ENCODE measurements around the gene LIPC. TPM values are rescaled to one million over a fixed set of nuclear protein-coding genes. Genes with fewer than 3 reads are reported as not detected.

Gene LIPC
- total and polyA plus RNA-seq, 2 experiments from 2014 or later: not detected

DNA sequence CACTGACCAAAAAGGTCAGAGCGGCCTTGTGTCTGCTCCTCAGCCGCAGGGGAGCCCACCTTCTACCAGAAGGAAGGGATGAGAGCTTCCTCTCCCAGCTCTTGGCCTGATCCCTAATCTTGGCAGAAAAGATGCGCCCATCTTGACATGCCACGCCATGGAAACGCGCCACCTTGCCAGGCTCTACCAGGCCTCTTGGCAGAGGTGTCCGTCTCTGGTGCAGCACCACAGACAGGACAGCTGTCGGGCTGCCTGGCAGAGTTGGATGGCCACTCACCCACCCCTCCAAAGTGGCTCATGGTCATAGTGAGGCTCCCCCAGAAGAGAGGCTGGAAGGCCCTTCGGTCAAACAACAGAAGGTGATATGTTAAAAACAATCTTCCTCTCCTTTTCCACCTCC, 105.2 kb downstream of the LIPC start (continued):
- TF ChIP-seq, protein P1, sequence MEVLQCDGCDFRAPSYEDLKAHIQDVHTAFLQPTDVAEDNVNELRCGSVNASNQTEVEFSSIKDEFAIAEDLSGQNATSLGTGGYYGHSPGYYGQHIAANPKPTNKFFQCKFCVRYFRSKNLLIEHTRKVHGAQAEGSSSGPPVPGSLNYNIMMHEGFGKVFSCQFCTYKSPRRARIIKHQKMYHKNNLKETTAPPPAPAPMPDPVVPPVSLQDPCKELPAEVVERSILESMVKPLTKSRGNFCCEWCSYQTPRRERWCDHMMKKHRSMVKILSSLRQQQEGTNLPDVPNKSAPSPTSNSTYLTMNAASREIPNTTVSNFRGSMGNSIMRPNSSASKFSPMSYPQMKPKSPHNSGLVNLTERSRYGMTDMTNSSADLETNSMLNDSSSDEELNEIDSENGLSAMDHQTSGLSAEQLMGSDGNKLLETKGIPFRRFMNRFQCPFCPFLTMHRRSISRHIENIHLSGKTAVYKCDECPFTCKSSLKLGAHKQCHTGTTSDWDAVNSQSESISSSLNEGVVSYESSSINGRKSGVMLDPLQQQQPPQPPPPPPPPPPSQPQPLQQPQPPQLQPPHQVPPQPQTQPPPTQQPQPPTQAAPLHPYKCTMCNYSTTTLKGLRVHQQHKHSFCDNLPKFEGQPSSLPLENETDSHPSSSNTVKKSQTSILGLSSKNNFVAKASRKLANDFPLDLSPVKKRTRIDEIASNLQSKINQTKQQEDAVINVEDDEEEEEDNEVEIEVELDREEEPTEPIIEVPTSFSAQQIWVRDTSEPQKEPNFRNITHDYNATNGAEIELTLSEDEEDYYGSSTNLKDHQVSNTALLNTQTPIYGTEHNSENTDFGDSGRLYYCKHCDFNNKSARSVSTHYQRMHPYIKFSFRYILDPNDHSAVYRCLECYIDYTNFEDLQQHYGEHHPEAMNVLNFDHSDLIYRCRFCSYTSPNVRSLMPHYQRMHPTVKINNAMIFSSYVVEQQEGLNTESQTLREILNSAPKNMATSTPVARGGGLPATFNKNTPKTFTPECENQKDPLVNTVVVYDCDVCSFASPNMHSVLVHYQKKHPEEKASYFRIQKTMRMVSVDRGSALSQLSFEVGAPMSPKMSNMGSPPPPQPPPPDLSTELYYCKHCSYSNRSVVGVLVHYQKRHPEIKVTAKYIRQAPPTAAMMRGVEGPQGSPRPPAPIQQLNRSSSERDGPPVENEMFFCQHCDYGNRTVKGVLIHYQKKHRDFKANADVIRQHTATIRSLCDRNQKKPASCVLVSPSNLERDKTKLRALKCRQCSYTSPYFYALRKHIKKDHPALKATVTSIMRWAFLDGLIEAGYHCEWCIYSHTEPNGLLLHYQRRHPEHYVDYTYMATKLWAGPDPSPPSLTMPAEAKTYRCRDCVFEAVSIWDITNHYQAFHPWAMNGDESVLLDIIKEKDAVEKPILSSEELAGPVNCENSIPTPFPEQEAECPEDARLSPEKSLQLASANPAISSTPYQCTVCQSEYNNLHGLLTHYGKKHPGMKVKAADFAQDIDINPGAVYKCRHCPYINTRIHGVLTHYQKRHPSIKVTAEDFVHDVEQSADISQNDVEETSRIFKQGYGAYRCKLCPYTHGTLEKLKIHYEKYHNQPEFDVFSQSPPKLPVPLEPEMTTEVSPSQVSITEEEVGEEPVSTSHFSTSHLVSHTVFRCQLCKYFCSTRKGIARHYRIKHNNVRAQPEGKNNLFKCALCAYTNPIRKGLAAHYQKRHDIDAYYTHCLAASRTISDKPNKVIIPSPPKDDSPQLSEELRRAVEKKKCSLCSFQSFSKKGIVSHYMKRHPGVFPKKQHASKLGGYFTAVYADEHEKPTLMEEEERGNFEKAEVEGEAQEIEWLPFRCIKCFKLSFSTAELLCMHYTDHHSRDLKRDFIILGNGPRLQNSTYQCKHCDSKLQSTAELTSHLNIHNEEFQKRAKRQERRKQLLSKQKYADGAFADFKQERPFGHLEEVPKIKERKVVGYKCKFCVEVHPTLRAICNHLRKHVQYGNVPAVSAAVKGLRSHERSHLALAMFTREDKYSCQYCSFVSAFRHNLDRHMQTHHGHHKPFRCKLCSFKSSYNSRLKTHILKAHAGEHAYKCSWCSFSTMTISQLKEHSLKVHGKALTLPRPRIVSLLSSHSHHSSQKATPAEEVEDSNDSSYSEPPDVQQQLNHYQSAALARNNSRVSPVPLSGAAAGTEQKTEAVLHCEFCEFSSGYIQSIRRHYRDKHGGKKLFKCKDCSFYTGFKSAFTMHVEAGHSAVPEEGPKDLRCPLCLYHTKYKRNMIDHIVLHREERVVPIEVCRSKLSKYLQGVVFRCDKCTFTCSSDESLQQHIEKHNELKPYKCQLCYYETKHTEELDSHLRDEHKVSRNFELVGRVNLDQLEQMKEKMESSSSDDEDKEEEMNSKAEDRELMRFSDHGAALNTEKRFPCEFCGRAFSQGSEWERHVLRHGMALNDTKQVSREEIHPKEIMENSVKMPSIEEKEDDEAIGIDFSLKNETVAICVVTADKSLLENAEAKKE (CRISPR knock-in tag; IDR thresholded peaks at IDR 0.05): no peak
- TF ChIP-seq, protein P2, sequence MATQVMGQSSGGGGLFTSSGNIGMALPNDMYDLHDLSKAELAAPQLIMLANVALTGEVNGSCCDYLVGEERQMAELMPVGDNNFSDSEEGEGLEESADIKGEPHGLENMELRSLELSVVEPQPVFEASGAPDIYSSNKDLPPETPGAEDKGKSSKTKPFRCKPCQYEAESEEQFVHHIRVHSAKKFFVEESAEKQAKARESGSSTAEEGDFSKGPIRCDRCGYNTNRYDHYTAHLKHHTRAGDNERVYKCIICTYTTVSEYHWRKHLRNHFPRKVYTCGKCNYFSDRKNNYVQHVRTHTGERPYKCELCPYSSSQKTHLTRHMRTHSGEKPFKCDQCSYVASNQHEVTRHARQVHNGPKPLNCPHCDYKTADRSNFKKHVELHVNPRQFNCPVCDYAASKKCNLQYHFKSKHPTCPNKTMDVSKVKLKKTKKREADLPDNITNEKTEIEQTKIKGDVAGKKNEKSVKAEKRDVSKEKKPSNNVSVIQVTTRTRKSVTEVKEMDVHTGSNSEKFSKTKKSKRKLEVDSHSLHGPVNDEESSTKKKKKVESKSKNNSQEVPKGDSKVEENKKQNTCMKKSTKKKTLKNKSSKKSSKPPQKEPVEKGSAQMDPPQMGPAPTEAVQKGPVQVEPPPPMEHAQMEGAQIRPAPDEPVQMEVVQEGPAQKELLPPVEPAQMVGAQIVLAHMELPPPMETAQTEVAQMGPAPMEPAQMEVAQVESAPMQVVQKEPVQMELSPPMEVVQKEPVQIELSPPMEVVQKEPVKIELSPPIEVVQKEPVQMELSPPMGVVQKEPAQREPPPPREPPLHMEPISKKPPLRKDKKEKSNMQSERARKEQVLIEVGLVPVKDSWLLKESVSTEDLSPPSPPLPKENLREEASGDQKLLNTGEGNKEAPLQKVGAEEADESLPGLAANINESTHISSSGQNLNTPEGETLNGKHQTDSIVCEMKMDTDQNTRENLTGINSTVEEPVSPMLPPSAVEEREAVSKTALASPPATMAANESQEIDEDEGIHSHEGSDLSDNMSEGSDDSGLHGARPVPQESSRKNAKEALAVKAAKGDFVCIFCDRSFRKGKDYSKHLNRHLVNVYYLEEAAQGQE (IDR thresholded peaks at IDR 0.05; ENCODE audit: unreplicated experiment): no peak
- no peak for TF ChIP-seq POLR2AphosphoS5 (IDR thresholded peaks at IDR 0.05; ENCODE audit: low read depth)
- TF ChIP-seq, protein P3, sequence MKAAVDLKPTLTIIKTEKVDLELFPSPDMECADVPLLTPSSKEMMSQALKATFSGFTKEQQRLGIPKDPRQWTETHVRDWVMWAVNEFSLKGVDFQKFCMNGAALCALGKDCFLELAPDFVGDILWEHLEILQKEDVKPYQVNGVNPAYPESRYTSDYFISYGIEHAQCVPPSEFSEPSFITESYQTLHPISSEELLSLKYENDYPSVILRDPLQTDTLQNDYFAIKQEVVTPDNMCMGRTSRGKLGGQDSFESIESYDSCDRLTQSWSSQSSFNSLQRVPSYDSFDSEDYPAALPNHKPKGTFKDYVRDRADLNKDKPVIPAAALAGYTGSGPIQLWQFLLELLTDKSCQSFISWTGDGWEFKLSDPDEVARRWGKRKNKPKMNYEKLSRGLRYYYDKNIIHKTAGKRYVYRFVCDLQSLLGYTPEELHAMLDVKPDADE (IDR thresholded peaks at IDR 0.05): no peak
- TF ChIP-seq, protein P4, sequence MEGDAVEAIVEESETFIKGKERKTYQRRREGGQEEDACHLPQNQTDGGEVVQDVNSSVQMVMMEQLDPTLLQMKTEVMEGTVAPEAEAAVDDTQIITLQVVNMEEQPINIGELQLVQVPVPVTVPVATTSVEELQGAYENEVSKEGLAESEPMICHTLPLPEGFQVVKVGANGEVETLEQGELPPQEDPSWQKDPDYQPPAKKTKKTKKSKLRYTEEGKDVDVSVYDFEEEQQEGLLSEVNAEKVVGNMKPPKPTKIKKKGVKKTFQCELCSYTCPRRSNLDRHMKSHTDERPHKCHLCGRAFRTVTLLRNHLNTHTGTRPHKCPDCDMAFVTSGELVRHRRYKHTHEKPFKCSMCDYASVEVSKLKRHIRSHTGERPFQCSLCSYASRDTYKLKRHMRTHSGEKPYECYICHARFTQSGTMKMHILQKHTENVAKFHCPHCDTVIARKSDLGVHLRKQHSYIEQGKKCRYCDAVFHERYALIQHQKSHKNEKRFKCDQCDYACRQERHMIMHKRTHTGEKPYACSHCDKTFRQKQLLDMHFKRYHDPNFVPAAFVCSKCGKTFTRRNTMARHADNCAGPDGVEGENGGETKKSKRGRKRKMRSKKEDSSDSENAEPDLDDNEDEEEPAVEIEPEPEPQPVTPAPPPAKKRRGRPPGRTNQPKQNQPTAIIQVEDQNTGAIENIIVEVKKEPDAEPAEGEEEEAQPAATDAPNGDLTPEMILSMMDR (conservative IDR thresholded peaks at IDR 0.05; ENCODE audit: low read depth in 2 of 2): no peak
